HepG2 (cell line): ENCODE measurements around the gene OXLD1. TPM values are rescaled to one million over a fixed set of nuclear protein-coding genes. Genes with fewer than 3 reads are reported as not detected.

Experiments
- ARNTL ChIP-seq: sonication (generic); formaldehyde crosslinking; IDR thresholded peaks from 2 replicates; pipeline ENCODE4 v1.4.0; 2020; ENCODE audit warnings: mild to moderate bottlenecking, missing genetic modification reagents
- CBX5 ChIP-seq: sonication (generic); formaldehyde crosslinking; IDR thresholded peaks from 2 replicates; pipeline ENCODE4 v1.4.0; 2020; ENCODE audit warnings: missing genetic modification reagents, borderline replicate concordance
- FOXA3 ChIP-seq: IDR thresholded peaks from 2 replicates; pipeline ENCODE4 v1.6.1; 2016; ENCODE audit warnings: missing genetic modification reagents, missing compliant biosample characterization
- HINFP ChIP-seq: sonication (generic); formaldehyde crosslinking; IDR thresholded peaks from 2 replicates; pipeline ENCODE4 v1.4.0; 2020; ENCODE audit warnings: low read depth, mild to moderate bottlenecking, missing genetic modification reagents
- ISL2 ChIP-seq: sonication (generic); formaldehyde crosslinking; IDR thresholded peaks from 2 replicates; pipeline ENCODE4 v1.5.0; 2020; ENCODE audit warnings: missing genetic modification reagents
- JARID2 ChIP-seq: sonication (generic); formaldehyde crosslinking; IDR thresholded peaks from 2 replicates; pipeline ENCODE4 v1.8.1; 2023; ENCODE audit warnings: missing genetic modification reagents, inconsistent platforms; ENCODE audit not compliant: insufficient replicate concordance
- JDP2 ChIP-seq: sonication (generic); formaldehyde crosslinking; IDR thresholded peaks from 2 replicates; pipeline ENCODE4 v1.8.1; 2022; ENCODE audit warnings: missing genetic modification reagents, borderline replicate concordance
- KDM5A ChIP-seq: fragments of 200-600 bp; sonication (generic); IDR thresholded peaks from 2 replicates; pipeline ENCODE4 v1.7.0; 2018; ENCODE audit warnings: antibody characterized with exemption, mild to moderate bottlenecking, low read length, borderline replicate concordance
- KDM6A ChIP-seq: IDR thresholded peaks from 2 replicates; pipeline ENCODE4 v1.6.1; 2016; ENCODE audit warnings: low read depth
- NFE2L1 ChIP-seq: sonication (generic); formaldehyde crosslinking; IDR thresholded peaks from 2 replicates; pipeline ENCODE4 v1.4.0; 2020; ENCODE audit warnings: missing genetic modification reagents, mild to moderate bottlenecking, borderline replicate concordance
- TCF12 ChIP-seq, 2 experiments: fragments of 450-650 bp in 1 of 2; sonication (generic) in 1 of 2; formaldehyde crosslinking in 1 of 2; IDR thresholded peaks; 2 replicates each; pipeline versions ENCODE4 v1.6.1 to v1.8.0; 2017 to 2022; ENCODE audit warnings: antibody characterized with exemption in 1 of 2, mild to moderate bottlenecking in 1 of 2, missing genetic modification reagents in 1 of 2, moderate library complexity in 1 of 2
- ZNF569 ChIP-seq: sonication (generic); formaldehyde crosslinking; IDR thresholded peaks from 2 replicates; pipeline ENCODE4 v1.5.0; 2020; ENCODE audit warnings: mild to moderate bottlenecking, missing genetic modification reagents, moderate library complexity, borderline replicate concordance
- ZNF660 ChIP-seq: sonication (generic); formaldehyde crosslinking; IDR thresholded peaks from 2 replicates; pipeline ENCODE4 v1.5.1; 2020; ENCODE audit warnings: mild to moderate bottlenecking, low read depth, missing genetic modification reagents, borderline replicate concordance
- ZNF775 ChIP-seq: sonication (generic); formaldehyde crosslinking; IDR thresholded peaks from 2 replicates; pipeline ENCODE4 v1.4.0; 2020; ENCODE audit warnings: missing genetic modification reagents, mild to moderate bottlenecking, moderate library complexity, borderline replicate concordance
- ZNF841 ChIP-seq: sonication (generic); formaldehyde crosslinking; IDR thresholded peaks from 2 replicates; pipeline ENCODE4 v1.8.1; 2023; ENCODE audit warnings: missing genetic modification reagents, borderline replicate concordance
- ZNF879 ChIP-seq: sonication (generic); formaldehyde crosslinking; IDR thresholded peaks from 2 replicates; pipeline ENCODE4 v1.8.1; 2023; ENCODE audit warnings: missing genetic modification reagents
- polyA plus RNA-seq, 8 experiments: library from polyadenylated mRNA; depleted of rRNA in 3 of 8; stranded (reverse) in 7 of 8; unstranded in 1 of 8; fragments of >200 nt; fragmentation: Illumina TruSeq in 4 of 8; extraction: Trizol in 4 of 8; gene quantifications; 2 replicates each; pipeline versions ENCODE4 v1.2.1 to v1.2.3, GENCODE V29; 2011 to 2016; ENCODE audit warnings: low read depth in 4 of 8, missing spikeins in 1 of 8, mixed read lengths in 1 of 8; ENCODE audit not compliant: insufficient read depth in 1 of 8
- total RNA-seq, 5 experiments: library from RNA; depleted of rRNA; stranded (reverse); fragments of >200 nt; fragmentation: Illumina TruSeq; extraction: Trizol; gene quantifications; 2 replicates each; pipeline ENCODE4 v1.2.3, GENCODE V29; 2016; ENCODE audit warnings: low read depth in 1 of 5
- TF ChIP-seq, protein P1 (sequence below): sonication (generic); formaldehyde crosslinking; IDR thresholded peaks from 2 replicates; pipeline ENCODE4 v1.5.0; 2020; ENCODE audit warnings: missing genetic modification reagents
- TF ChIP-seq, protein P2 (sequence below): sonication (generic); formaldehyde crosslinking; IDR thresholded peaks from 2 replicates; pipeline ENCODE4 v1.5.0; 2020; ENCODE audit warnings: mild to moderate bottlenecking, missing genetic modification reagents, borderline replicate concordance

Gene OXLD1
- total and polyA plus RNA-seq, 2 of the 13 experiments (the other 11 are each of a cell fraction or from before 2014, with no cell fraction given) = 27.1 to 37.5 TPM

DNA sequence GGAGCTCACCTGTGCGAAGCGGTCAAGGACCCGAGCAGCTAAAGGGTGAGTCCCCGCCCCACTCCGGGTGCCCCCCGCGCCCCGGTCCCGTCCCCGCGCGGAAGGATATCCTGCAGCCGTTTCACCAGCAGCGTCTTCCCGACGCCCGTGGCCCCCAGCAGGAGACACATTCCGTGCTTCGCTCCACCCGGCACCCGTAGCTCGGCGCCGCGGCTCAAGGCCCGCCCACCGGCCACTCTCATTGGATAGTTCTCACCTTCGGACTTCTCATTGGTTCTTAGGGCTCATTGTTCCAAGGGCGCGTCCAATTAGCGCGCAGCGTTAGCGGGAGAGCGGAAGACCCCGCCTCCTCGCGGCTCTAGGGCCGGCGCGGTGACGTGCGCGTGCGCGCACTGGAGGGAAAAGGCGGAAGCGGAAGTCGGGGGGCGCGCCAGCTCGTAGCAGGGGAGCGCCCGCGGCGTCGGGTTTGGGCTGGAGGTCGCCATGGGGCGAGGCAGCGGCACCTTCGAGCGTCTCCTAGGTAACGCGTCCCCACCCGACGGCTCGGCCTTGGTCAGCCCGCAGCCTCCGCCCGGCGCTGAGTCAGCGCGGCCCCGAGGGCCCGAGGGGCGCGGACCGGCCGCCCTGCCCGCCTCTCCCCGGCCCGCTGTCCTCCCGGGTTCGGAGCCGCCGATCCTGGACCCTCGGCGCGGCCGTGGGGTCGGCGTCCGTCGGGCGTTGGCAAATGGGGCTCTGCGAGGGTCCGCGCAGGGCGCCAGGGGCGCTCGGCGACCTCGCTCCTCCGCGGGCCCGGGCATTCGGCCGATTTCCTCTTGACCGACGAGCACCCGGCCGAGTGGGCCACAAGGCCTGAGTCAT, 17.4 kb upstream of the OXLD1 start, which contains the start of the genes ARL16 and HGS (continued):
- TF ChIP-seq CBX5 (CRISPR knock-in tag) (peak; percentile 17; the same call in 1 of the 2 replicates), NFE2L1 (CRISPR knock-in tag) (no peak), ZNF775 (no peak), JARID2 (CRISPR knock-in tag) (peak; percentile 62), TCF12 (IDR thresholded peaks at IDR 0.05) (no peak), TCF12 (CRISPR knock-in tag; IDR thresholded peaks at IDR 0.05) (no peak), ZNF879 (CRISPR knock-in tag) (no peak), ZNF660 (CRISPR knock-in tag) (no peak), HINFP (CRISPR knock-in tag) (no peak; the same call in none of the 2 replicates), ZNF569 (CRISPR knock-in tag) (no peak), JDP2 (CRISPR knock-in tag) (no peak; the same call in 1 of the 2 replicates), FOXA3 (CRISPR knock-in tag) (peak; percentile 49), ISL2 (CRISPR knock-in tag) (peak; percentile 78), KDM6A (CRISPR knock-in tag) (no peak), ARNTL (peak; percentile 67; the same call in 1 of the 2 replicates), ZNF841 (CRISPR knock-in tag) (no peak), KDM5A (peak; percentile 92)
- TF ChIP-seq, protein P1, sequence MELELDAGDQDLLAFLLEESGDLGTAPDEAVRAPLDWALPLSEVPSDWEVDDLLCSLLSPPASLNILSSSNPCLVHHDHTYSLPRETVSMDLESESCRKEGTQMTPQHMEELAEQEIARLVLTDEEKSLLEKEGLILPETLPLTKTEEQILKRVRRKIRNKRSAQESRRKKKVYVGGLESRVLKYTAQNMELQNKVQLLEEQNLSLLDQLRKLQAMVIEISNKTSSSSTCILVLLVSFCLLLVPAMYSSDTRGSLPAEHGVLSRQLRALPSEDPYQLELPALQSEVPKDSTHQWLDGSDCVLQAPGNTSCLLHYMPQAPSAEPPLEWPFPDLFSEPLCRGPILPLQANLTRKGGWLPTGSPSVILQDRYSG (CRISPR knock-in tag) = peak; percentile 76; the same call in 1 of the 2 replicates
- TF ChIP-seq, protein P2, sequence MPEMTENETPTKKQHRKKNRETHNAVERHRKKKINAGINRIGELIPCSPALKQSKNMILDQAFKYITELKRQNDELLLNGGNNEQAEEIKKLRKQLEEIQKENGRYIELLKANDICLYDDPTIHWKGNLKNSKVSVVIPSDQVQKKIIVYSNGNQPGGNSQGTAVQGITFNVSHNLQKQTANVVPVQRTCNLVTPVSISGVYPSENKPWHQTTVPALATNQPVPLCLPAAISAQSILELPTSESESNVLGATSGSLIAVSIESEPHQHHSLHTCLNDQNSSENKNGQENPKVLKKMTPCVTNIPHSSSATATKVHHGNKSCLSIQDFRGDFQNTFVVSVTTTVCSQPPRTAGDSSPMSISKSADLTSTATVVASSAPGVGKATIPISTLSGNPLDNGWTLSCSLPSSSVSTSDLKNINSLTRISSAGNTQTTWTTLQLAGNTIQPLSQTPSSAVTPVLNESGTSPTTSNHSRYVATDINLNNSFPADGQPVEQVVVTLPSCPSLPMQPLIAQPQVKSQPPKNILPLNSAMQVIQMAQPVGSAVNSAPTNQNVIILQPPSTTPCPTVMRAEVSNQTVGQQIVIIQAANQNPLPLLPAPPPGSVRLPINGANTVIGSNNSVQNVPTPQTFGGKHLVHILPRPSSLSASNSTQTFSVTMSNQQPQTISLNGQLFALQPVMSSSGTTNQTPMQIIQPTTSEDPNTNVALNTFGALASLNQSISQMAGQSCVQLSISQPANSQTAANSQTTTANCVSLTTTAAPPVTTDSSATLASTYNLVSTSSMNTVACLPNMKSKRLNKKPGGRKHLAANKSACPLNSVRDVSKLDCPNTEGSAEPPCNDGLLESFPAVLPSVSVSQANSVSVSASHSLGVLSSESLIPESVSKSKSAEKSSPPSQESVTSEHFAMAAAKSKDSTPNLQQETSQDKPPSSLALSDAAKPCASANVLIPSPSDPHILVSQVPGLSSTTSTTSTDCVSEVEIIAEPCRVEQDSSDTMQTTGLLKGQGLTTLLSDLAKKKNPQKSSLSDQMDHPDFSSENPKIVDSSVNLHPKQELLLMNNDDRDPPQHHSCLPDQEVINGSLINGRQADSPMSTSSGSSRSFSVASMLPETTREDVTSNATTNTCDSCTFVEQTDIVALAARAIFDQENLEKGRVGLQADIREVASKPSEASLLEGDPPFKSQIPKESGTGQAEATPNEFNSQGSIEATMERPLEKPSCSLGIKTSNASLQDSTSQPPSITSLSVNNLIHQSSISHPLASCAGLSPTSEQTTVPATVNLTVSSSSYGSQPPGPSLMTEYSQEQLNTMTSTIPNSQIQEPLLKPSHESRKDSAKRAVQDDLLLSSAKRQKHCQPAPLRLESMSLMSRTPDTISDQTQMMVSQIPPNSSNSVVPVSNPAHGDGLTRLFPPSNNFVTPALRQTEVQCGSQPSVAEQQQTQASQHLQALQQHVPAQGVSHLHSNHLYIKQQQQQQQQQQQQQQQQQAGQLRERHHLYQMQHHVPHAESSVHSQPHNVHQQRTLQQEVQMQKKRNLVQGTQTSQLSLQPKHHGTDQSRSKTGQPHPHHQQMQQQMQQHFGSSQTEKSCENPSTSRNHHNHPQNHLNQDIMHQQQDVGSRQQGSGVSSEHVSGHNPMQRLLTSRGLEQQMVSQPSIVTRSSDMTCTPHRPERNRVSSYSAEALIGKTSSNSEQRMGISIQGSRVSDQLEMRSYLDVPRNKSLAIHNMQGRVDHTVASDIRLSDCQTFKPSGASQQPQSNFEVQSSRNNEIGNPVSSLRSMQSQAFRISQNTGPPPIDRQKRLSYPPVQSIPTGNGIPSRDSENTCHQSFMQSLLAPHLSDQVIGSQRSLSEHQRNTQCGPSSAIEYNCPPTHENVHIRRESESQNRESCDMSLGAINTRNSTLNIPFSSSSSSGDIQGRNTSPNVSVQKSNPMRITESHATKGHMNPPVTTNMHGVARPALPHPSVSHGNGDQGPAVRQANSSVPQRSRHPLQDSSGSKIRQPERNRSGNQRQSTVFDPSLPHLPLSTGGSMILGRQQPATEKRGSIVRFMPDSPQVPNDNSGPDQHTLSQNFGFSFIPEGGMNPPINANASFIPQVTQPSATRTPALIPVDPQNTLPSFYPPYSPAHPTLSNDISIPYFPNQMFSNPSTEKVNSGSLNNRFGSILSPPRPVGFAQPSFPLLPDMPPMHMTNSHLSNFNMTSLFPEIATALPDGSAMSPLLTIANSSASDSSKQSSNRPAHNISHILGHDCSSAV (CRISPR knock-in tag) = no peak
